PC-9 (cell line): ENCODE data around the gene PDE1C.

Experiments
- EZH2 ChIP-seq: fragments of 200-600 bp; sonication (generic); IDR thresholded peaks from 2 replicates; pipeline ENCODE4 v1.8.0; 2017; ENCODE audit warnings: antibody characterized with exemption, low read depth
- TF ChIP-seq, protein P1 (sequence below): fragments of 200-600 bp; sonication (generic); conservative IDR thresholded peaks from 2 replicates; pipeline ENCODE4 v1.6.1; 2017; ENCODE audit warnings: mixed run types, antibody characterized with exemption, mild to moderate bottlenecking, moderate library complexity

DNA sequence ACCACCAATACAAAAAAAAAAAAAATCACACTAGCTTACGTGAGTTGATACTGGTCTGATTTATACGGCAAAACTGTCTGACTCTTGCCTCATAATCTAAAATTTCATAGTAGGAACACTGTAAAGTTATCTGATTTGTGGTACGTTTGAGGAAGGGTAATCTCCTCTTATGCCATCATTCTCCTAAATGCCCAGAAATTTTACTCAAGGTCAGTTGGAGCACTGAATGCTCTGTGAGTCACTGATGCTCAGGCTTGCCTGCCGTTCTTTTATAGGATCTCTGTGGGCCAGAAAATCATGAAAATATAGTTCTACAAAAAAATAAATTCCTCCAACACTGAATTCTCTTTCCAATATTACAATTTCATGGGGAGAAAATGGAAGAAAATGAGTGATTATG, 135.7 kb downstream of the PDE1C start:
- TF ChIP-seq EZH2, result no peak
- TF ChIP-seq, protein P1, sequence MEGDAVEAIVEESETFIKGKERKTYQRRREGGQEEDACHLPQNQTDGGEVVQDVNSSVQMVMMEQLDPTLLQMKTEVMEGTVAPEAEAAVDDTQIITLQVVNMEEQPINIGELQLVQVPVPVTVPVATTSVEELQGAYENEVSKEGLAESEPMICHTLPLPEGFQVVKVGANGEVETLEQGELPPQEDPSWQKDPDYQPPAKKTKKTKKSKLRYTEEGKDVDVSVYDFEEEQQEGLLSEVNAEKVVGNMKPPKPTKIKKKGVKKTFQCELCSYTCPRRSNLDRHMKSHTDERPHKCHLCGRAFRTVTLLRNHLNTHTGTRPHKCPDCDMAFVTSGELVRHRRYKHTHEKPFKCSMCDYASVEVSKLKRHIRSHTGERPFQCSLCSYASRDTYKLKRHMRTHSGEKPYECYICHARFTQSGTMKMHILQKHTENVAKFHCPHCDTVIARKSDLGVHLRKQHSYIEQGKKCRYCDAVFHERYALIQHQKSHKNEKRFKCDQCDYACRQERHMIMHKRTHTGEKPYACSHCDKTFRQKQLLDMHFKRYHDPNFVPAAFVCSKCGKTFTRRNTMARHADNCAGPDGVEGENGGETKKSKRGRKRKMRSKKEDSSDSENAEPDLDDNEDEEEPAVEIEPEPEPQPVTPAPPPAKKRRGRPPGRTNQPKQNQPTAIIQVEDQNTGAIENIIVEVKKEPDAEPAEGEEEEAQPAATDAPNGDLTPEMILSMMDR, result no peak
